Keratinocyte (primary cell): ENCODE results near the gene ISOC2. TPM values are rescaled to one million over a fixed set of nuclear protein-coding genes. Genes with fewer than 3 reads are reported as not detected.

Experiments
- DNase-seq: peaks from one replicate; pipeline ENCODE4 v3.0.0-alpha.2; 2011; ENCODE audit warnings: low read depth, missing footprints, low spot score
- FAIRE-seq: peaks from 2 replicates; lab custom pipeline; 2011; peaks lifted over from hg19 to GRCh38; lab: Jason Lieb, UNC
- H2AFZ ChIP-seq: 2 replicates; pipeline ENCODE4 v1.6.0; 2012; ENCODE audit warnings: low read length, control low read depth, inconsistent platforms; ENCODE audit not compliant: control insufficient read depth
- H3K27ac ChIP-seq: 2 replicates; pipeline ENCODE4 v1.5.1; 2011; ENCODE audit warnings: low read length; ENCODE audit not compliant: control insufficient read depth, insufficient read depth
- H3K27me3 ChIP-seq: 3 replicates; pipeline ENCODE4 v1.6.0; 2011; ENCODE audit warnings: low read length; ENCODE audit not compliant: control insufficient read depth, insufficient read depth; ENCODE audit errors: extremely low read depth
- H3K36me3 ChIP-seq, 2 experiments: 2 replicates in 1 of 2; 3 replicates in 1 of 2; pipeline ENCODE4 v1.5.1; 2011; ENCODE audit warnings: low read length in 2 of 2, mild to moderate bottlenecking in 1 of 2; ENCODE audit not compliant: control insufficient read depth in 2 of 2, insufficient read depth in 2 of 2; ENCODE audit errors: extremely low read depth in 1 of 2
- H3K4me1 ChIP-seq: 3 replicates; pipeline ENCODE4 v1.5.1; 2011; ENCODE audit warnings: low read length; ENCODE audit not compliant: control insufficient read depth, insufficient read depth; ENCODE audit errors: extremely low read depth
- H3K4me2 ChIP-seq: 3 replicates; pipeline ENCODE4 v1.6.0; 2011; ENCODE audit warnings: low read depth, low read length; ENCODE audit not compliant: control insufficient read depth, insufficient read depth; ENCODE audit errors: extremely low read depth
- H3K4me3 ChIP-seq, 3 experiments: fragments of 200-600 bp in 1 of 3; sonication (generic) in 1 of 3; 2 replicates in 2 of 3; 3 replicates in 1 of 3; pipeline ENCODE4 v1.5.1; 2011 to 2016; ENCODE audit warnings: low read length in 3 of 3, mild to moderate bottlenecking in 3 of 3, control low read depth in 2 of 3, inconsistent platforms in 1 of 3, low read depth in 1 of 3, mixed read lengths in 1 of 3, mixed run types in 1 of 3, moderate library complexity in 1 of 3; ENCODE audit not compliant: control insufficient read depth in 2 of 3, insufficient read depth in 2 of 3; ENCODE audit errors: extremely low read depth in 1 of 3
- H3K79me2 ChIP-seq: 2 replicates; pipeline ENCODE4 v1.6.0; 2012; ENCODE audit warnings: low read length; ENCODE audit not compliant: control insufficient read depth, insufficient read depth
- H3K9ac ChIP-seq: 3 replicates; pipeline ENCODE4 v1.6.0; 2011; ENCODE audit warnings: low read length; ENCODE audit not compliant: control insufficient read depth, insufficient read depth; ENCODE audit errors: extremely low read depth
- H3K9me1 ChIP-seq: 3 replicates; pipeline ENCODE4 v1.6.0; 2011; ENCODE audit warnings: low read length; ENCODE audit not compliant: control insufficient read depth, insufficient read depth; ENCODE audit errors: extremely low read depth
- H3K9me3 ChIP-seq: 2 replicates; pipeline ENCODE4 v1.5.1; 2012; ENCODE audit warnings: low read depth, low read length; ENCODE audit not compliant: control insufficient read depth
- H4K20me1 ChIP-seq: 3 replicates; pipeline ENCODE4 v1.6.0; 2011; ENCODE audit warnings: low read length; ENCODE audit not compliant: control insufficient read depth, insufficient read depth; ENCODE audit errors: extremely low read depth
- EZH2 ChIP-seq: IDR thresholded peaks from one replicate; pipeline ENCODE4 v1.6.1; 2012; ENCODE audit warnings: inconsistent platforms, mild to moderate bottlenecking, low read length, moderate library complexity
- dilution Hi-C: fragments of 300-500 bp; cut with MboI; formaldehyde crosslinking; loops from one replicate; pipeline ENCODE4 v1.7.0; 2020; ENCODE audit warnings: low sequenced_read_pairs; ENCODE audit not compliant: extremely low pct_ligation_motif_present
- polyA plus RNA-seq, 5 experiments: library from polyadenylated mRNA; depleted of rRNA in 3 of 5; stranded (reverse) in 3 of 5; stranded (forward) in 1 of 5; unstranded in 1 of 5; fragments of >200 nt; gene quantifications; 1 replicate in 1 of 5; 2 replicates in 3 of 5; 3 replicates in 1 of 5; pipeline versions ENCODE4 v1.2.1 to v1.2.3, GENCODE V29; 2011 to 2012; ENCODE audit warnings: missing spikeins in 2 of 5, low read depth in 1 of 5, low replicate concordance in 1 of 5
- TF ChIP-seq, protein P1 (sequence below), 3 experiments: IDR thresholded peaks in 1 of 3; conservative IDR thresholded peaks in 1 of 3; optimal IDR thresholded peaks in 1 of 3; 2 replicates in 2 of 3; 3 replicates in 1 of 3; pipeline versions ENCODE3 to v1.5.1; 2011; ENCODE audit warnings: low read length in 3 of 3, mild to moderate bottlenecking in 3 of 3, moderate library complexity in 2 of 3, control low read depth in 1 of 3, inconsistent platforms in 1 of 3; ENCODE audit not compliant: insufficient read depth in 2 of 3; ENCODE audit errors: extremely low read depth in 1 of 3

The ISOC2 gene
- polyA plus RNA-seq, 1 donor (not counting 4 experiments of a cell fraction or from before 2014, with no cell fraction given): 24.5 TPM

DNA sequence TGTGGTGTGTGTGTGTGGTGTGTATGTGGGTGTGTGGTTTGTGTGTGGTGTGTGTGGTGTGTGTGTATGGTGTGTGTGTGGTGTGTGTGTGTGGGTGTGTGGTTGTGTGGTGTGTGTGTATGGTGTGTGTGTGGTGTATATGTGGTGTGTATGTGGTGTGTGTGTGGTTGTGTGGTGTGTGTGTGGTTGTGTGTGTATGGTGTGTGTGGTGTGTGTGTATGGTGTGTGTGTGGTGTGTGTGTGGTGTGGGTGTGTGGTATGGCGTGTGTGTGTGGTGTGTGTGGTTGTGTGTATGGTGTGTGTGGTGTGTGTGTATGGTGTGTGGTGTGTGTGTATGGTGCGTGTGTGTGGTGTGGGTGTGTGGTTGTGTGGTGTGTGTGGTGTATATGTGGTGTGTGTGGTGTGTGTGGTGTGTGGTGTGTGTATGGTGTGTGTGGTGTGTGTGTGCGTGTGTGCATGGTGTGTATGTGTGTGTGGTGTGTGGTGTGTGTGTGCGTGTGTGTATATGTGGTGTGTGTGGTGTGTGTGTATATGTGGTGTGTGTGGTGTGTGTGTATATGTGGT lies 27.0 kb downstream of the ISOC2 start:
- Histone ChIP-seq H2AFZ (no peak overlapping the region), H3K36me3 (no peaks in the 10 kb centered on the region), H3K9me3 (no peaks in the 10 kb centered on the region), H3K4me1 (no peaks in the 10 kb centered on the region), H3K79me2 (no peaks in the 10 kb centered on the region), H3K9ac (no peak overlapping the region), H3K9me1 (no peaks in the 10 kb centered on the region), H3K27me3 (peaks cover 29% of the 10 kb centered on the region), H3K4me3 (no peak overlapping the region), H3K27ac (no peak overlapping the region), H4K20me1 (peaks cover 9% of the 10 kb centered on the region), H3K4me2 (no peak overlapping the region)
- TF ChIP-seq, protein P1, sequence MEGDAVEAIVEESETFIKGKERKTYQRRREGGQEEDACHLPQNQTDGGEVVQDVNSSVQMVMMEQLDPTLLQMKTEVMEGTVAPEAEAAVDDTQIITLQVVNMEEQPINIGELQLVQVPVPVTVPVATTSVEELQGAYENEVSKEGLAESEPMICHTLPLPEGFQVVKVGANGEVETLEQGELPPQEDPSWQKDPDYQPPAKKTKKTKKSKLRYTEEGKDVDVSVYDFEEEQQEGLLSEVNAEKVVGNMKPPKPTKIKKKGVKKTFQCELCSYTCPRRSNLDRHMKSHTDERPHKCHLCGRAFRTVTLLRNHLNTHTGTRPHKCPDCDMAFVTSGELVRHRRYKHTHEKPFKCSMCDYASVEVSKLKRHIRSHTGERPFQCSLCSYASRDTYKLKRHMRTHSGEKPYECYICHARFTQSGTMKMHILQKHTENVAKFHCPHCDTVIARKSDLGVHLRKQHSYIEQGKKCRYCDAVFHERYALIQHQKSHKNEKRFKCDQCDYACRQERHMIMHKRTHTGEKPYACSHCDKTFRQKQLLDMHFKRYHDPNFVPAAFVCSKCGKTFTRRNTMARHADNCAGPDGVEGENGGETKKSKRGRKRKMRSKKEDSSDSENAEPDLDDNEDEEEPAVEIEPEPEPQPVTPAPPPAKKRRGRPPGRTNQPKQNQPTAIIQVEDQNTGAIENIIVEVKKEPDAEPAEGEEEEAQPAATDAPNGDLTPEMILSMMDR (optimal IDR thresholded peaks at IDR 0.05 in 1 of 3, IDR thresholded peaks at IDR 0.05 in 1 of 3, conservative IDR thresholded peaks at IDR 0.05 in 1 of 3; ENCODE audit: extremely low read depth in 1 of 3, insufficient read depth in 2 of 3, low read length in 3 of 3): no peak
- no peak for TF ChIP-seq EZH2
- no peak for DNase-seq
- dilution Hi-C loops: no loop called here
- FAIRE-seq: peak; percentile 74

DNA sequence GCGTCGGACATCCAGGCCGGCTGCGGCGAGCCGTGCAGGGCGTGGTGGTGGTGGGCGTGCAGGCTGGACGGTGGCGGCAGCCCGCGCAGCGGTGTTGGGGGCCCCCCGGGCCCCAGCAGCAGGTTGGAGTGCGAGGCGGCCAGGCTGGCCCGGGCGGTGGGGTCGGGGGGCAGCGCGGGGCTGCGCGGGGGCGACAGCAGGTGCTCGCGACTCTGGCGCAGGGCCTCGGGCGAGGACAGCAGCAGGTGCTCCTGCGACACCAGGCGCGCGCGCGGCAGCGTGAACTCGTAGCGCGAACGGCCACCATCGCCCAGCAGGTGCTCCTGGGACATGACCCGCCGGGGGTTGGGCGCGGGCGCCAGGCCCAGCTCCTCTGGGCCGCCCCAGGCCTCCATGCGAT lies 28.1 kb downstream of the ISOC2 start:
- no peaks in the 10 kb centered on the region for H3K9me3 ChIP-seq
- no peaks in the 10 kb centered on the region for H3K4me1 ChIP-seq
- no peaks in the 10 kb centered on the region for H3K36me3 ChIP-seq
- no peak for FAIRE-seq
- H4K20me1 ChIP-seq: peaks cover 8% of the 10 kb centered on the region
- H2AFZ ChIP-seq: no peak overlapping the region
- peaks cover 21% of the 10 kb centered on the region for H3K27me3 ChIP-seq
- H3K27ac ChIP-seq: no peak overlapping the region
- H3K79me2 ChIP-seq: no peaks in the 10 kb centered on the region
- no peak for TF ChIP-seq EZH2
- TF ChIP-seq, protein P1 (optimal IDR thresholded peaks at IDR 0.05 in 1 of 3, IDR thresholded peaks at IDR 0.05 in 1 of 3, conservative IDR thresholded peaks at IDR 0.05 in 1 of 3; ENCODE audit: extremely low read depth in 1 of 3, insufficient read depth in 2 of 3, low read length in 3 of 3): no peak
- H3K9ac ChIP-seq: no peak overlapping the region
- no peak overlapping the region for H3K4me2 ChIP-seq
- H3K4me3 ChIP-seq: no peak overlapping the region
- DNase-seq: no peak
- H3K9me1 ChIP-seq: no peaks in the 10 kb centered on the region
- dilution Hi-C loops: no loop called here
